Measurements from ENCODE around the gene TBRG4. TPM values are rescaled to one million over a fixed set of nuclear protein-coding genes. Genes with fewer than 3 reads are reported as not detected.

The TBRG4 gene
- total RNA-seq, 6 experiments from 2014 or later = 53.8 to 68.1 (median 61.2) TPM

GRCh38 chr7:45125193-45125904 is 13.9 kb upstream of the TBRG4 start:
- Mint-ChIP-seq H3K9me3 (no peaks in the 10 kb centered on the region), H3K36me3 (ENCODE audit: low read depth) (no peaks in the 10 kb centered on the region), H3K27ac (no peak overlapping the region), H3K4me3 (no peak overlapping the region), H3K4me1 (ENCODE audit: low read depth) (no peaks in the 10 kb centered on the region), H3K27me3 (ENCODE audit: insufficient read depth) (peaks cover 14% of the 10 kb centered on the region)
- DNase-seq = no peak
- TF ChIP-seq CTCF (IDR thresholded peaks at IDR 0.05) = no peak

- Mint-ChIP-seq H3K4me3 (no peak overlapping the region), H3K36me3 (ENCODE audit: low read depth) (no peaks in the 10 kb centered on the region), H3K27me3 (ENCODE audit: insufficient read depth) (peaks cover 11% of the 10 kb centered on the region), H3K4me1 (ENCODE audit: low read depth) (no peaks in the 10 kb centered on the region), H3K27ac (no peak overlapping the region), H3K9me3 (no peaks in the 10 kb centered on the region)
- DNase-seq = no peak
- no peak for TF ChIP-seq CTCF (IDR thresholded peaks at IDR 0.05)
These were observed 12.6 kb upstream of the TBRG4 start for GRCh38 chr7:45123913-45124710.

DNA sequence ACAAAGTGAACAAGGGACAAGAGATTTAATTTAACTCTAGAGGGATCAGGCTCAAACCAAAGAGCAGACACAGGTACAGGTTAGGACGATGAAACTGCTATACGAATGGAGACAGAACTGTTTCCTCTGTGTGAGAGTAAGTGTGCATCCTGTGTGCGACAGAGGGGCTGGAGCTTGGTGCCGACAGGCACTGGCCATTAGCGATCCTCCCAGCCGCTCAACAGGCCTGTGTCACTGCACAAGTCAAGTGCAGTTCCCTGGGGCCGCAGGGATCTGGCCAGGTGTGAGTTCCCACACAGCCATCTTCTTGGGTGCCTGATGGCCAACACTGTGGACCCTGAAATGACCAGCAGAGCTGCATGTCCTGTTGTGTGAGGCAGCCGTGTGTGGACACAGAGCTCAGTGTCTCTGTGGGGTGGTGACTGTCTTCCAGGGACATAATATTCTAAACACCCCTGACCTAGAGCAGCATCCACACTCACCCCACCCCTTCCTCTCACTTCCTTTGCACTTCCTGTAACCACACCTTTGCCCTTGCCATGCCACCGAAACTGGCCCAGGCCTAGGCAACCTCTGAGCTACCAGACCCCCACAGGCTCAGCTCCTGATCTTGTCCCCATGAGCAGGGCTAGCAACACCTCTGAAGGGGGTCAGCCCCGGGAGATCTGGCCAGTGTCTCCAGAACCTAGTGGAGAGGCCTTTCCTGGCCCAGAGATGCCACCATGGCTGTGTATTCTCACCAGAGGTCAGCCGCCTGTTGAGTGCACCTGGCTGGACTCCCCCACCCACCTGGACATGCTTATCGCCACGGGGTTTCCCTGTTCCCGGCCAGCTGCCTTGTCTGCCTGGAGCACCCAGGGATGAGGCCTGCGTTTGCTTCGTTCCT is 11.7 kb upstream of the TBRG4 start:
- Mint-ChIP-seq H3K4me1 (ENCODE audit: low read depth) (no peaks in the 10 kb centered on the region), H3K4me3 (no peak overlapping the region), H3K9me3 (no peaks in the 10 kb centered on the region), H3K27ac (no peak overlapping the region), H3K27me3 (ENCODE audit: insufficient read depth) (peaks cover 12% of the 10 kb centered on the region), H3K36me3 (ENCODE audit: low read depth) (no peaks in the 10 kb centered on the region)
- TF ChIP-seq CTCF (IDR thresholded peaks at IDR 0.05) = no peak
- no peak for DNase-seq

DNA sequence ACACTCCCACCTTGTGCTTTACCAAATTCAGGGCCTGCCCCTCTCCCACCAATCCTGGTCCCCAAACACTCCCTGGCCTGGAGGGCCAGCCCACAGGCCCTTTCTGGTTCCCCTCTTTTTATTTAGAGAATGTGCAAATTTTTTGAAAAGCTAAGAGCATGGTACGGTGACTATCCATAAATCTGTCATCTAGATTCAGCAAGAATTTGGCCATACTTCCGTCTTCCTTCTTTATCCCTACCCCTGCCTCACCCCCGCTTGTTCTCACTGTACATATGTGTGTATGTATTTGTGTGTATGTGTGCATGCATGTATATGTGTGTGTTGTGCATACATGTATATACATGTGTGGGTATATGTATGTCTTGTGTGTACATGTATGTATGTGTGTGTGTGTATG is 8.1 kb upstream of the TBRG4 start:
- no peak overlapping the region for H3K4me3 Mint-ChIP-seq
- H3K4me1 Mint-ChIP-seq (ENCODE audit: low read depth) = no peaks in the 10 kb centered on the region
- DNase-seq = no peak
- peaks cover 18% of the 10 kb centered on the region for H3K27me3 Mint-ChIP-seq (ENCODE audit: insufficient read depth)
- no peaks in the 10 kb centered on the region for H3K9me3 Mint-ChIP-seq
- no peak for TF ChIP-seq CTCF (IDR thresholded peaks at IDR 0.05)
- H3K27ac Mint-ChIP-seq = no peak overlapping the region
- no peaks in the 10 kb centered on the region for H3K36me3 Mint-ChIP-seq (ENCODE audit: low read depth)

GRCh38 chr7:45118889-45119331 is 7.4 kb upstream of the TBRG4 start:
- DNase-seq = no peak
- H3K36me3 Mint-ChIP-seq (ENCODE audit: low read depth) = no peaks in the 10 kb centered on the region
- no peak for TF ChIP-seq CTCF (IDR thresholded peaks at IDR 0.05)
- H3K4me1 Mint-ChIP-seq (ENCODE audit: low read depth) = no peaks in the 10 kb centered on the region
- no peak overlapping the region for H3K4me3 Mint-ChIP-seq
- H3K27me3 Mint-ChIP-seq (ENCODE audit: insufficient read depth) = peaks cover 19% of the 10 kb centered on the region
- no peaks in the 10 kb centered on the region for H3K9me3 Mint-ChIP-seq
- no peak overlapping the region for H3K27ac Mint-ChIP-seq
